ENCODE data around the gene PFDN1. TPM values are rescaled to one million over a fixed set of nuclear protein-coding genes. Genes with fewer than 3 reads are reported as not detected.

PFDN1 gene
- total RNA-seq, 1 donor: 60.2 TPM

DNA sequence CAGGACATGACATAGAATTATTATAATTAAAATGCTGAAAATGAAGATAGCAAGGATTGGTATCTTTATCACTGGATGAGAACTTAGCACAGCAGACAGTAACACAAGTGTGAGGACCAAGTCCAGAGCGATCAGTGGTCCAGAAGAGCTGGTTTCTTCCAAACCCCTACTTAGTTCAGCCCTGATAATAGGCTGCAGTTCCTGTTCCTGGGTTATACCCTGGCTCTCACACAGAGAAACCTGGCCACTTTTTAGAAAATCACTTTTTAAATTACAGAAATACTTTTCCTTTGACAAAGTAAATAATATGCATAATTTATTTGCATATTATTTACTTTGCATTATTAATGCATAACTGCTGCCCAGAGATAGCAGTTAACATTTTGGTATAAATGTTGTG lies 87.6 kb downstream of the PFDN1 start:
- H3K4me3 ChIP-seq (ENCODE audit: low read depth, low read length): no peak overlapping the region
- no peak for DNase-seq (ENCODE audit: low read depth)
- TF ChIP-seq, protein P1, sequence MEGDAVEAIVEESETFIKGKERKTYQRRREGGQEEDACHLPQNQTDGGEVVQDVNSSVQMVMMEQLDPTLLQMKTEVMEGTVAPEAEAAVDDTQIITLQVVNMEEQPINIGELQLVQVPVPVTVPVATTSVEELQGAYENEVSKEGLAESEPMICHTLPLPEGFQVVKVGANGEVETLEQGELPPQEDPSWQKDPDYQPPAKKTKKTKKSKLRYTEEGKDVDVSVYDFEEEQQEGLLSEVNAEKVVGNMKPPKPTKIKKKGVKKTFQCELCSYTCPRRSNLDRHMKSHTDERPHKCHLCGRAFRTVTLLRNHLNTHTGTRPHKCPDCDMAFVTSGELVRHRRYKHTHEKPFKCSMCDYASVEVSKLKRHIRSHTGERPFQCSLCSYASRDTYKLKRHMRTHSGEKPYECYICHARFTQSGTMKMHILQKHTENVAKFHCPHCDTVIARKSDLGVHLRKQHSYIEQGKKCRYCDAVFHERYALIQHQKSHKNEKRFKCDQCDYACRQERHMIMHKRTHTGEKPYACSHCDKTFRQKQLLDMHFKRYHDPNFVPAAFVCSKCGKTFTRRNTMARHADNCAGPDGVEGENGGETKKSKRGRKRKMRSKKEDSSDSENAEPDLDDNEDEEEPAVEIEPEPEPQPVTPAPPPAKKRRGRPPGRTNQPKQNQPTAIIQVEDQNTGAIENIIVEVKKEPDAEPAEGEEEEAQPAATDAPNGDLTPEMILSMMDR (IDR thresholded peaks at IDR 0.05; ENCODE audit: insufficient read depth, low read length): no peak

GRCh38 chr5:140214831-140215230 lies 88.1 kb downstream of the PFDN1 start:
- DNase-seq (ENCODE audit: low read depth): peak; percentile 63
- no peak overlapping the region for H3K4me3 ChIP-seq (ENCODE audit: low read depth, low read length)
- TF ChIP-seq, protein P1 (IDR thresholded peaks at IDR 0.05; ENCODE audit: insufficient read depth, low read length): no peak

DNA sequence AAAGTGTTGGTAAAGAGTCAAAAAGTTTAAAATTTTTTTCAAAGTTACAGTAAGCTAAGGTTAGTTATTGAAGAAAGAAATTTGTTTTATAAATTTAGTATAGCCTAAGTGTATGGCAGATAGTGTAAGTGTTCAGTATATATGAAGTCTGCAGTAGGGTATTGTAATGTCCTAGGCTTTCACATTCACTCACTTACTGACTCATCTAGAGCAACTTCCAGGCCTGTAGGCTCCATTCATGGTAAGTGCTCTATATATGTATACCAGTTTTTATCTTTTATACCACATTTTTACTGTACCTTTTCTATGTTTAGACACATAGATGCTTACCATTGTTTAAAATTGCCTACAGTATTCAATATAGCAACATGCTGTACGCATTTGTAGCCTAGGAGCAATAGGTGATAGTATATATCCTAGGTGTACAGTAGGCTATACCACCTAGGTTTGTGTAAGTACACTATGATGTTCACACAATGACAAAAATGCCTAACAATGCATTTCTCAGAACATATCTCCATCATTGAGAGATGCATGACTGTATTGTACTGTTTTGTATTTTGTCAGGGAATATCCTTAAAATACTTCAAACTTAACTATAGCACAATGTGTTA lies 89.4 kb downstream of the PFDN1 start:
- TF ChIP-seq, protein P1 (IDR thresholded peaks at IDR 0.05; ENCODE audit: insufficient read depth, low read length): no peak
- no peak for DNase-seq (ENCODE audit: low read depth)
- no peak overlapping the region for H3K4me3 ChIP-seq (ENCODE audit: low read depth, low read length)

GRCh38 chr5:140208065-140208464 lies 94.8 kb downstream of the PFDN1 start:
- DNase-seq (ENCODE audit: low read depth): no peak
- TF ChIP-seq, protein P1 (IDR thresholded peaks at IDR 0.05; ENCODE audit: insufficient read depth, low read length): no peak
- no peak overlapping the region for H3K4me3 ChIP-seq (ENCODE audit: low read depth, low read length)

- no peak overlapping the region for H3K4me3 ChIP-seq (ENCODE audit: low read depth, low read length)
- no peak for DNase-seq (ENCODE audit: low read depth)
- TF ChIP-seq, protein P1 (IDR thresholded peaks at IDR 0.05; ENCODE audit: insufficient read depth, low read length): no peak
These were observed 95.5 kb downstream of the PFDN1 start for GRCh38 chr5:140207250-140207964.

DNA sequence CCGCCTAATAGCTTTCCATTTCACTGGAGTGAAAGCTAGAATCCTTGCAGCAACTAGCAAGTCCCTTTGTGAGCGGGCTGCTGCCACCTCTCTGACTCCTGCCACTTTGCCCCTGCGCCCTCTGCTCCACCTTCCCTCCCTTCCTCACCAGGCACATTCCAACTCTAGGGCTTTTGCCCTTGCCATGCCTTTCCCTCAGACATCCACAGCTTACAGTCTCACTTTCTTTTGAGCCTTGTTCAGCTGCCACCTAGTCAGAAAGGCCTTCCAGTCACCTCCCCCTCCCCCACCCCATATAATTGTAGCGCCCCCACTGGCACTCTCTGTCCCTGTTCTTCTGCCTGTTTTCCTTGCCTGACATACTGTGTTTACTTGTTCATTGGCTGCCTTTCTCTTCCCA lies 96.9 kb downstream of the PFDN1 start:
- TF ChIP-seq, protein P1 (IDR thresholded peaks at IDR 0.05; ENCODE audit: insufficient read depth, low read length): no peak
- DNase-seq (ENCODE audit: low read depth): no peak
- no peak overlapping the region for H3K4me3 ChIP-seq (ENCODE audit: low read depth, low read length)

Measured in fibroblast of the aortic adventitia (primary cell).